Neural progenitor cell (in vitro differentiated cells): ENCODE results near the gene TNFRSF1B.

Source experiments
- EZH2phosphoT487 ChIP-seq: fragments of 200-600 bp; sonication (generic); IDR thresholded peaks from 2 replicates; pipeline ENCODE4 v1.6.1; 2017; ENCODE audit warnings: antibody characterized with exemption
- TF ChIP-seq, protein P1 (sequence below): fragments of 200-600 bp; sonication (generic); IDR thresholded peaks from 2 replicates; pipeline ENCODE4 v1.5.1; 2017; ENCODE audit warnings: antibody characterized with exemption, mild to moderate bottlenecking

- TF ChIP-seq EZH2phosphoT487, result no peak
- TF ChIP-seq, protein P1, sequence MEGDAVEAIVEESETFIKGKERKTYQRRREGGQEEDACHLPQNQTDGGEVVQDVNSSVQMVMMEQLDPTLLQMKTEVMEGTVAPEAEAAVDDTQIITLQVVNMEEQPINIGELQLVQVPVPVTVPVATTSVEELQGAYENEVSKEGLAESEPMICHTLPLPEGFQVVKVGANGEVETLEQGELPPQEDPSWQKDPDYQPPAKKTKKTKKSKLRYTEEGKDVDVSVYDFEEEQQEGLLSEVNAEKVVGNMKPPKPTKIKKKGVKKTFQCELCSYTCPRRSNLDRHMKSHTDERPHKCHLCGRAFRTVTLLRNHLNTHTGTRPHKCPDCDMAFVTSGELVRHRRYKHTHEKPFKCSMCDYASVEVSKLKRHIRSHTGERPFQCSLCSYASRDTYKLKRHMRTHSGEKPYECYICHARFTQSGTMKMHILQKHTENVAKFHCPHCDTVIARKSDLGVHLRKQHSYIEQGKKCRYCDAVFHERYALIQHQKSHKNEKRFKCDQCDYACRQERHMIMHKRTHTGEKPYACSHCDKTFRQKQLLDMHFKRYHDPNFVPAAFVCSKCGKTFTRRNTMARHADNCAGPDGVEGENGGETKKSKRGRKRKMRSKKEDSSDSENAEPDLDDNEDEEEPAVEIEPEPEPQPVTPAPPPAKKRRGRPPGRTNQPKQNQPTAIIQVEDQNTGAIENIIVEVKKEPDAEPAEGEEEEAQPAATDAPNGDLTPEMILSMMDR, result no peak
These were observed 8.3 kb upstream of the TNFRSF1B start for GRCh38 chr1:12158357-12159092.
